Right renal cortex interstitium (tissue), 3 donors: Measurements from ENCODE around the gene P4HA2. TPM values are rescaled to one million over a fixed set of nuclear protein-coding genes. Genes with fewer than 3 reads are reported as not detected.

Experiments
- DNase-seq, 3 donors: peaks; one replicate each; pipeline ENCODE4 v3.0.0-alpha.2; 2013; ENCODE audit warnings: low read depth in 3 of 3, low spot score in 2 of 3
- polyA plus RNA-seq, 3 donors: library from polyadenylated mRNA; unstranded; fragments of 120-200 nt; gene quantifications; one replicate each; pipeline ENCODE4 v1.2.1, GENCODE V29; 2013; ENCODE audit not compliant: insufficient read length in 3 of 3

The P4HA2 gene
- 10 to 100 TPM; 31.0 to 37.2 (median 33.1) TPM for polyA plus RNA-seq

DNA sequence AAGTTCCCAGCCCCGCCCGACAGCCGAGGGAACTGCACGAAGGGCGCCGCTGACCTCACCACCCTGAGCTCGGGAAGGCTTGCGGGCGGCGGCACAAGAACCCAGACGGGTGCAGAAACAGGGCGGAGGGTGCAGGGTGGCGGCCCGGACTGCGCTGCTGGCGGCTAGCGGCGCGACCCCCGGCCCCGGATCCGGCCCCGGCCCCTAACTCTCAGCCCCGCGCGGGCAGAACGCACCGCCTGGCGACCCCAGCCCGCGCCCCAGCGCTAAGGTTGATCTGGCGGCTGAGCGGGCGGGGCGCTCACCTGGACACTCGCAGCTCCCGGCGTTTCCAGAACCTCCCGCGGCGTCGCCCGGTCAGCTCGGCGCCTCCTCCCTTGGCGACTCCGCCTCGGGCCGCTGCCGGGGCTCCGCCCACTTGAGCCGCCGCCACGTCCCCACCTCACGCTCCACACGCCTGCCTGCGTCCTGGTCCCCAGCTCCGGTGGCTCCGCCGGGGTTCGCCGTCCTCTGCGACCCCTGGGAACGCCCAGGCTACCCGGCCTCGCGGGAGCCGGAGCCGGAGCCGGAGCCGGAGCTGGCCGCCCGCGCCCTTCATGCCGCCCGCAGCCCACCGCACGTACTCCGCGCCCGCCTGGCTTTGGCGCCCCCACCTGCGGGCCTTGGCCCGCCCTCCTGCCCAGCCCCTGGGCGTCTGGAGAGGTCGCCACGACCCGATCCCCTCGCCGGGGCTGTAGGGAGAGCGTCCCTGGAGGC lies at the start of gene P4HA2:
TSS of gene P4HA2 (minus strand) at position 369 of the 756 bp plus-strand sequence. CDS start 9,227 bp downstream, outside the sequence.
- no peak for DNase-seq

GRCh38 chr5:132277256-132277655 lies 49.6 kb upstream of the P4HA2 start:
- DNase-seq: no peak

GRCh38 chr5:132275367-132276220 lies 47.9 kb upstream of the P4HA2 start:
- no peak for DNase-seq

- DNase-seq: no peak
Observed at GRCh38 chr5:132274050-132274792, 46.6 kb upstream of the P4HA2 start.

DNA sequence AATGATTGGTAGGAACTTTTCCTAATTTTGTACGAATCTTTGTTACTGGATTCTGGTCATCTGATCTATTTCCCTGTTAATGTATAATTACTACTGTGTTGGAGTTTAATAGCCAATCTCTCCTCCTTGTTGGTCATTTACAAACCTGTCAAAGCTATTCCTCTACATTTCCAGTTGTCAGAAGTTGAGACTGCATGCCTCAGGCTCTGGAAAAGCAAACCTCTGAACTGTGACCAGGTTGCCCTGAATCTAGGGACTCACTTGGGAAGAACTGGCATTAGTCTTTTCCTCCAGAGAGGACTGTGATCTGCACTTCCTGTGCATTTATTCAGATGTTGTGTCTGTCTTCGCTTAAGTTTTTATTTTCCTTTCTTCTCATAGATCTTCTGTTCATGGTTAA lies 46.0 kb upstream of the P4HA2 start:
- DNase-seq: no peak

DNA sequence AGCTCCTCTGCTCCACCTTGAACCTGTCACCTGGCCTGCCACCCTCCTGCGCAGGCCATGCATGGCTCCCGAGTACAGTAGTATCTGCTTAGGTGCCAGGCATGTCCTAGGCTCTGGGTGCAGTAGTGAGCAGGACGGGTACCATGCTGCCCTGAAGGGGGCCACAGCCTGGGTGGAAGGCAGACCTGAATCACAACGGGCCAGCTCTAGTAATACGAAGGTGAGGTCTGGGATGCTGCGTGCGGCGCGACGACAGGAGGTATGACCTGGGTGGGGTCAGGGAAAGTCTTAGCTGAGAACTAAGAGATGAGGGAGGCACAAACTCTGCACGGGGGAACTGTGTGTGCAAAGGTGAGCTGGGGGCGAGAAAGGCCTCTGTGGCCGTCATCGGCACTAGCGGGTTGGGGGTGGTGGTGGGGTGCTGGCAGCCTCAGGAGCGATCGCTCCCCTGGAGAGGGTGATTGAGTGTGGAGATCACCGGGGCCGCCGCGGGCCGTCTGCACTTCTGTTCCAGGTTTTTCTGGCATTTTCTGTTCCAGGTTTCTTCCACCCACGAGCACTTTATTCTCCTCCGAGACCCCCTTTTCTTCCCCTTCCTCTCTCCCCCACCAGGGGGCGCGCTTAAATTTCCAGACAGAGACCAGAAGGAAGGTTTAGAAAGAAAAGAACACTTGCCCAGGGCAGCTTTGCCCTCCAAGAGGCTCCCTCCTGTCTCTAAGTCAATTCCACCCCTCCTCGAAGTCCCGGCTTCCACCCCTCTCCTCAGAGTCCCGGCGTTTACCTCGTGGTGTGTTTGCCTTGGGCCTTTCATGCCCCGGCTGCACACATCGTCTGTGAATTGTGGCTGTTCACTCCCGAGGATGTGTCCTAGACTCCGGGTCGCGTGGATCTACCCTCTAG lies 44.9 kb upstream of the P4HA2 start:
- DNase-seq: no peak

- DNase-seq: no peak
Observed at GRCh38 chr5:132271251-132272246, 43.9 kb upstream of the P4HA2 start.

DNA sequence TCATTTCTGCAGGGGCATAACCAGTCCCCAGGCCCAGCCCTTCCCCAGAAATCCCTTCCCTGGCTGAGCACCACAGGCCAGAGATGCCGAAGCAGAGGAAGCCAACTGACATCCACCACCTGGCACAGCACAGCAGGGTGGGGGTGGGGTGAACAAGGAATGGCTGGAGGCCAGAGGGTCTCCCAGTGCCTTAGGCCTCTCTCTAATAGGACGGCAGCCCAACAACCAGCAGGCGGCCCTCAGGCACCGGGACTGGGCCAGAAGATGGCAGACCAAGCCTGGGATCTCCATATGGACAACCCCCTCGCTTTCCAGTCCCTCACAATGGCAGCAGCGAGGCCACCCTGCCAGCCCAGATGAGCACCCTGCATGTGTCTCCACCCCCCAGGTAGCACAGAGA lies 43.1 kb upstream of the P4HA2 start:
- DNase-seq: no peak

GRCh38 chr5:132270335-132270665 lies 42.6 kb upstream of the P4HA2 start:
- no peak for DNase-seq

GRCh38 chr5:132269635-132270334 lies 42.1 kb upstream of the P4HA2 start:
- DNase-seq: no peak

- DNase-seq: no peak
Observed at GRCh38 chr5:132268769-132269551, 41.3 kb upstream of the P4HA2 start.

- DNase-seq: no peak
Observed at GRCh38 chr5:132267931-132268768, 40.5 kb upstream of the P4HA2 start.

- no peak for DNase-seq
Observed at GRCh38 chr5:132267166-132267739, 39.6 kb upstream of the P4HA2 start.

DNA sequence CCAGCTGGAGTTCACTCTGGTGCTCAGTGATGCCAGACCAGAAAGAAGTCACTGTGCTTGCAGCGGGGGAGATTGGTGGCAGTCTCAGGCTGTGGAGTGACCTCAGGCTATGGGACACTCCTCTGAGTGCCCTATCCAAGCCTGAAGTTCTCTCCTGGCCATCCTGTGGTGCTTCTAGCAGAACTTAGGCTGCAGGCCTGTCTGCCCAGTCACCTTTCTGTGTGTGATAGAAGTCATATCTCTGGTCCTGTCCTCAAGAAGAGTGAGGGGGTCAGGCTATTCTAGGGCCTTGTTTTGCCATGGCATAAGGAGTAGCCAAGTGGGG lies 39.1 kb upstream of the P4HA2 start:
- DNase-seq: no peak

GRCh38 chr5:132266031-132266835 lies 38.6 kb upstream of the P4HA2 start:
- DNase-seq: no peak
